Measurements from ENCODE around the gene TAB3.
A peak's percentile ranks its signal among the peaks of the same experiment; 100 is the strongest.

TAB3 gene

DNA sequence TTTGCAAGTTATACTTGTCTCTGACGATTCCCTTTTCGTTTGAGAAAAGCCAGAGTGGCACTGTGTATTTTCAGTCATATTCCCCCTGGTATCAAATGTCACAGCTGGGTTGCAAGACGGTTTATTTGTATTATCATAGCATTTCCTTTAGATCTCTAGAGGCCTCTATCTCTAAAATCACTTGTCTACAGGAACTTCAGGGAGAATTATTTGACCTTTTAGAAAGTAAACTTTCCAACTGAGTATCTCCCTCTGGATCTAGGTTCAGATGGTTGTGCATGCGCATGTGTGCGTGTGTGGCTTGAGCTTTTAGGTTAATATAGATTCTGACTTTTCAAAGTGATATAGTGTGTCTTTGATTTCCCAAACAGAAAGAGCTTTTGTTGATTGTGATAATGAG lies 15.1 kb upstream of the TAB3 start:
- Histone ChIP-seq H3K9me3 (ENCODE audit: control insufficient read depth, insufficient read depth, low read depth, low read length) (no peaks in the 10 kb centered on the region), H3K4me3 (ENCODE audit: low read depth, low read length) (no peak overlapping the region), H3K4me1 (ENCODE audit: control insufficient read depth, insufficient read depth, low read length) (no peaks in the 10 kb centered on the region), H3K27ac (ENCODE audit: extremely low read depth, low read depth, low read length) (no peak overlapping the region), H3K36me3 (ENCODE audit: control insufficient read depth in 2 of 2, insufficient read depth in 1 of 2, low read length in 2 of 2) (no peaks in the 10 kb centered on the region)
- ChIA-PET CTCF (interaction anchor here (0.6 to 1.6 kb wide), 3 partner anchors 19 to 40 kb away, joined by 3 to 4 read pairs (median 3); no protein-coding TSS in a partner anchor), POLR2A (interaction anchor here (0.6 kb wide), 1 partner anchor 75 kb away, joined by 4 read pairs; no protein-coding TSS in a partner anchor)
- TF ChIP-seq TRIM28 (IDR thresholded peaks at IDR 0.05; ENCODE audit: borderline replicate concordance, low read length), result 0 out of 2 replicates have a peak, but pooled peaks have one; percentile 10
- no peak for TF ChIP-seq ZNF830 (tag by site-specific recombination; IDR thresholded peaks at IDR 0.05; ENCODE audit: low read depth)
- peak; percentile 70; the same call in 1 of the 2 replicates for TF ChIP-seq TCF7L2 (IDR thresholded peaks at IDR 0.05; ENCODE audit: borderline replicate concordance, low read depth, low read length)
- TF ChIP-seq, protein P1, sequence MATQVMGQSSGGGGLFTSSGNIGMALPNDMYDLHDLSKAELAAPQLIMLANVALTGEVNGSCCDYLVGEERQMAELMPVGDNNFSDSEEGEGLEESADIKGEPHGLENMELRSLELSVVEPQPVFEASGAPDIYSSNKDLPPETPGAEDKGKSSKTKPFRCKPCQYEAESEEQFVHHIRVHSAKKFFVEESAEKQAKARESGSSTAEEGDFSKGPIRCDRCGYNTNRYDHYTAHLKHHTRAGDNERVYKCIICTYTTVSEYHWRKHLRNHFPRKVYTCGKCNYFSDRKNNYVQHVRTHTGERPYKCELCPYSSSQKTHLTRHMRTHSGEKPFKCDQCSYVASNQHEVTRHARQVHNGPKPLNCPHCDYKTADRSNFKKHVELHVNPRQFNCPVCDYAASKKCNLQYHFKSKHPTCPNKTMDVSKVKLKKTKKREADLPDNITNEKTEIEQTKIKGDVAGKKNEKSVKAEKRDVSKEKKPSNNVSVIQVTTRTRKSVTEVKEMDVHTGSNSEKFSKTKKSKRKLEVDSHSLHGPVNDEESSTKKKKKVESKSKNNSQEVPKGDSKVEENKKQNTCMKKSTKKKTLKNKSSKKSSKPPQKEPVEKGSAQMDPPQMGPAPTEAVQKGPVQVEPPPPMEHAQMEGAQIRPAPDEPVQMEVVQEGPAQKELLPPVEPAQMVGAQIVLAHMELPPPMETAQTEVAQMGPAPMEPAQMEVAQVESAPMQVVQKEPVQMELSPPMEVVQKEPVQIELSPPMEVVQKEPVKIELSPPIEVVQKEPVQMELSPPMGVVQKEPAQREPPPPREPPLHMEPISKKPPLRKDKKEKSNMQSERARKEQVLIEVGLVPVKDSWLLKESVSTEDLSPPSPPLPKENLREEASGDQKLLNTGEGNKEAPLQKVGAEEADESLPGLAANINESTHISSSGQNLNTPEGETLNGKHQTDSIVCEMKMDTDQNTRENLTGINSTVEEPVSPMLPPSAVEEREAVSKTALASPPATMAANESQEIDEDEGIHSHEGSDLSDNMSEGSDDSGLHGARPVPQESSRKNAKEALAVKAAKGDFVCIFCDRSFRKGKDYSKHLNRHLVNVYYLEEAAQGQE (tag by site-specific recombination; IDR thresholded peaks at IDR 0.05), result no peak

- TF ChIP-seq ZNF621 (tag by site-specific recombination; IDR thresholded peaks at IDR 0.05) (no peak), ZNF433 (tag by site-specific recombination; IDR thresholded peaks at IDR 0.05; ENCODE audit: low read depth) (no peak), ZNF140 (tag by site-specific recombination; IDR thresholded peaks at IDR 0.05) (no peak), ZNF544 (tag by site-specific recombination; IDR thresholded peaks at IDR 0.05) (no peak), TRIM28 (IDR thresholded peaks at IDR 0.05; ENCODE audit: borderline replicate concordance, low read length) (no peak), ZNF626 (tag by site-specific recombination; IDR thresholded peaks at IDR 0.05) (no peak), ZNF404 (tag by site-specific recombination; IDR thresholded peaks at IDR 0.05) (no peak), ZBTB1 (tag by site-specific recombination; IDR thresholded peaks at IDR 0.05) (no peak), ZNF777 (tag by site-specific recombination; IDR thresholded peaks at IDR 0.05; ENCODE audit: borderline replicate concordance) (no peak), ZNF843 (tag by site-specific recombination; IDR thresholded peaks at IDR 0.05) (no peak)
- TF ChIP-seq, protein P2, sequence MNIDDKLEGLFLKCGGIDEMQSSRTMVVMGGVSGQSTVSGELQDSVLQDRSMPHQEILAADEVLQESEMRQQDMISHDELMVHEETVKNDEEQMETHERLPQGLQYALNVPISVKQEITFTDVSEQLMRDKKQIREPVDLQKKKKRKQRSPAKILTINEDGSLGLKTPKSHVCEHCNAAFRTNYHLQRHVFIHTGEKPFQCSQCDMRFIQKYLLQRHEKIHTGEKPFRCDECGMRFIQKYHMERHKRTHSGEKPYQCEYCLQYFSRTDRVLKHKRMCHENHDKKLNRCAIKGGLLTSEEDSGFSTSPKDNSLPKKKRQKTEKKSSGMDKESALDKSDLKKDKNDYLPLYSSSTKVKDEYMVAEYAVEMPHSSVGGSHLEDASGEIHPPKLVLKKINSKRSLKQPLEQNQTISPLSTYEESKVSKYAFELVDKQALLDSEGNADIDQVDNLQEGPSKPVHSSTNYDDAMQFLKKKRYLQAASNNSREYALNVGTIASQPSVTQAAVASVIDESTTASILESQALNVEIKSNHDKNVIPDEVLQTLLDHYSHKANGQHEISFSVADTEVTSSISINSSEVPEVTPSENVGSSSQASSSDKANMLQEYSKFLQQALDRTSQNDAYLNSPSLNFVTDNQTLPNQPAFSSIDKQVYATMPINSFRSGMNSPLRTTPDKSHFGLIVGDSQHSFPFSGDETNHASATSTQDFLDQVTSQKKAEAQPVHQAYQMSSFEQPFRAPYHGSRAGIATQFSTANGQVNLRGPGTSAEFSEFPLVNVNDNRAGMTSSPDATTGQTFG (tag by site-specific recombination; IDR thresholded peaks at IDR 0.05; ENCODE audit: borderline replicate concordance), result no peak
- H3K4me3 ChIP-seq (ENCODE audit: low read depth, low read length), result no peak overlapping the region
- no peaks in the 10 kb centered on the region for H3K36me3 ChIP-seq (ENCODE audit: control insufficient read depth in 2 of 2, insufficient read depth in 1 of 2, low read length in 2 of 2)
- H3K27ac ChIP-seq (ENCODE audit: extremely low read depth, low read depth, low read length), result no peak overlapping the region
- H3K9me3 ChIP-seq (ENCODE audit: control insufficient read depth, insufficient read depth, low read depth, low read length), result no peaks in the 10 kb centered on the region
- CTCF ChIA-PET, result no interaction called here
- POLR2A ChIA-PET, result no interaction called here
- no peaks in the 10 kb centered on the region for H3K4me1 ChIP-seq (ENCODE audit: control insufficient read depth, insufficient read depth, low read length)
Observed at GRCh38 chrX:30900227-30900626, 11.2 kb upstream of the TAB3 start.

DNA sequence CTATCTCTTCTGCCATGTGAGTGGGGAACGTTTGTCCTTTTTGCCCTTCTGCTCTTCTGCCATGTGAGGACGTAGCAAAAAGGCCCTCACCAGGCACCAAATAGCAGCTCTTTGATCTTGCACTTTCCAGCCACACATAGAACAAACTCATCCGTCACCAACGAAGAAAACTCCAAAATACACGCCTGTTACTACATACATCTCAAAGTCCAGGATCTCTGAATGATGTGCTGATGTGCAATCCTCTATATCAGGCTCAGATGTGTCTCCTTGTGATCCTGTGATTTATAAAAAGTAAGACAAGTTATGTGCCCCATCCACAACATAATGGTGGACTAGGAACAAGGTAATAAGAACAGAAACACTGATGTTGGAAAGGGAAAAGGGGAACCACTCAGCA lies 9.8 kb upstream of the TAB3 start:
- Histone ChIP-seq H3K4me3 (ENCODE audit: low read depth, low read length) (no peak overlapping the region), H3K9me3 (ENCODE audit: control insufficient read depth, insufficient read depth, low read depth, low read length) (no peaks in the 10 kb centered on the region), H3K36me3 (ENCODE audit: control insufficient read depth in 2 of 2, insufficient read depth in 1 of 2, low read length in 2 of 2) (no peaks in the 10 kb centered on the region), H3K27ac (ENCODE audit: extremely low read depth, low read depth, low read length) (no peak overlapping the region), H3K4me1 (ENCODE audit: control insufficient read depth, insufficient read depth, low read length) (no peaks in the 10 kb centered on the region)
- CTCF ChIA-PET, result no interaction called here
- POLR2A ChIA-PET, result no interaction called here
- TF ChIP-seq ZNF292 (tag by site-specific recombination; IDR thresholded peaks at IDR 0.05; ENCODE audit: borderline replicate concordance, low read depth) (no peak), HOXD13 (CRISPR knock-in tag; IDR thresholded peaks at IDR 0.05; ENCODE audit: borderline replicate concordance) (no peak), ZNF202 (tag by site-specific recombination; IDR thresholded peaks at IDR 0.05; ENCODE audit: borderline replicate concordance) (no peak), ZNF324 (tag by site-specific recombination; IDR thresholded peaks at IDR 0.05) (no peak), ZNF335 (tag by site-specific recombination; conservative IDR thresholded peaks at IDR 0.05) (no peak), ZNF561 (tag by site-specific recombination; IDR thresholded peaks at IDR 0.05; ENCODE audit: borderline replicate concordance) (no peak), ZNF571 (tag by site-specific recombination; IDR thresholded peaks at IDR 0.05) (no peak), KLF9 (tag by site-specific recombination; IDR thresholded peaks at IDR 0.05; ENCODE audit: low read depth) (no peak), ZNF707 (tag by site-specific recombination; IDR thresholded peaks at IDR 0.05) (no peak)
- TF ChIP-seq, protein P3, sequence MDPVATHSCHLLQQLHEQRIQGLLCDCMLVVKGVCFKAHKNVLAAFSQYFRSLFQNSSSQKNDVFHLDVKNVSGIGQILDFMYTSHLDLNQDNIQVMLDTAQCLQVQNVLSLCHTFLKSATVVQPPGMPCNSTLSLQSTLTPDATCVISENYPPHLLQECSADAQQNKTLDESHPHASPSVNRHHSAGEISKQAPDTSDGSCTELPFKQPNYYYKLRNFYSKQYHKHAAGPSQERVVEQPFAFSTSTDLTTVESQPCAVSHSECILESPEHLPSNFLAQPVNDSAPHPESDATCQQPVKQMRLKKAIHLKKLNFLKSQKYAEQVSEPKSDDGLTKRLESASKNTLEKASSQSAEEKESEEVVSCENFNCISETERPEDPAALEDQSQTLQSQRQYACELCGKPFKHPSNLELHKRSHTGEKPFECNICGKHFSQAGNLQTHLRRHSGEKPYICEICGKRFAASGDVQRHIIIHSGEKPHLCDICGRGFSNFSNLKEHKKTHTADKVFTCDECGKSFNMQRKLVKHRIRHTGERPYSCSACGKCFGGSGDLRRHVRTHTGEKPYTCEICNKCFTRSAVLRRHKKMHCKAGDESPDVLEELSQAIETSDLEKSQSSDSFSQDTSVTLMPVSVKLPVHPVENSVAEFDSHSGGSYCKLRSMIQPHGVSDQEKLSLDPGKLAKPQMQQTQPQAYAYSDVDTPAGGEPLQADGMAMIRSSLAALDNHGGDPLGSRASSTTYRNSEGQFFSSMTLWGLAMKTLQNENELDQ (tag by site-specific recombination; IDR thresholded peaks at IDR 0.05; ENCODE audit: low read depth), result no peak

Measured in HEK293 (cell line).